Measurements from ENCODE around the gene PLA2G5.
"Not testable (repeated sequence)": the region's sequence is repeated elsewhere in the genome, so short reads cannot be mapped to it uniquely, and the experiment has no call there.

The PLA2G5 gene

GRCh38 chr1:20069874-20070273 lies at the start of gene PLA2G5:
TSS of gene PLA2G5 (plus strand) at chr1:20070194. CDS start at chr1:20084831, 14,637 bp downstream.
- DNase-seq = no peak

- no peak for DNase-seq
These were observed 41.9 kb upstream of the PLA2G5 start for GRCh38 chr1:20028125-20028524.

- no peak for DNase-seq
These were observed 41.3 kb upstream of the PLA2G5 start for GRCh38 chr1:20028726-20029125.

- DNase-seq = no peak
These were observed 40.6 kb upstream of the PLA2G5 start for GRCh38 chr1:20029178-20029912.

GRCh38 chr1:20030436-20031151 lies 39.4 kb upstream of the PLA2G5 start:
- not testable (repeated sequence) for DNase-seq

GRCh38 chr1:20031161-20031560 lies 38.8 kb upstream of the PLA2G5 start:
- no peak for DNase-seq

- DNase-seq = no peak
These were observed 38.2 kb upstream of the PLA2G5 start for GRCh38 chr1:20031836-20032235.

GRCh38 chr1:20032425-20032824 lies 37.6 kb upstream of the PLA2G5 start:
- DNase-seq = no peak

GRCh38 chr1:20033420-20033819 lies 36.6 kb upstream of the PLA2G5 start:
- DNase-seq = no peak

- DNase-seq = no peak
These were observed 34.9 kb upstream of the PLA2G5 start for GRCh38 chr1:20035114-20035513.

GRCh38 chr1:20037877-20038276 lies 32.1 kb upstream of the PLA2G5 start:
- DNase-seq = no peak

GRCh38 chr1:20047096-20047495 lies 22.9 kb upstream of the PLA2G5 start:
- DNase-seq = no peak

GRCh38 chr1:20048563-20048962 lies 21.4 kb upstream of the PLA2G5 start:
- no peak for DNase-seq

- DNase-seq = not testable (repeated sequence)
These were observed 20.8 kb upstream of the PLA2G5 start for GRCh38 chr1:20049056-20049798.

GRCh38 chr1:20051218-20051829 lies 18.7 kb upstream of the PLA2G5 start:
- DNase-seq = no peak

- DNase-seq = no peak
These were observed 17.6 kb upstream of the PLA2G5 start for GRCh38 chr1:20052386-20052785.

GRCh38 chr1:20057886-20058420 lies 12.0 kb upstream of the PLA2G5 start:
- DNase-seq = no peak

GRCh38 chr1:20058531-20058930 lies 11.5 kb upstream of the PLA2G5 start:
- no peak for DNase-seq

GRCh38 chr1:20059847-20060246 lies 10.1 kb upstream of the PLA2G5 start:
- DNase-seq = no peak

GRCh38 chr1:20060791-20061190 lies 9.2 kb upstream of the PLA2G5 start:
- not testable (repeated sequence) for DNase-seq

GRCh38 chr1:20061866-20062265 lies 8.1 kb upstream of the PLA2G5 start:
- no peak for DNase-seq

GRCh38 chr1:20063861-20064292 lies 6.1 kb upstream of the PLA2G5 start:
- no peak for DNase-seq

GRCh38 chr1:20068722-20069121 lies 1.3 kb upstream of the PLA2G5 start:
- DNase-seq = no peak
